ENCODE measurements around the gene RUFY3.
"Not testable (repeated sequence)": the region's sequence is repeated elsewhere in the genome, so short reads cannot be mapped to it uniquely, and the experiment has no call there.

The RUFY3 gene

GRCh38 chr4:70725633-70726032 is 3.9 kb downstream of the RUFY3 start:
- Histone ChIP-seq H3K4me2 (ENCODE audit: low read depth, low read length) (no peak overlapping the region), H3K27me3 (replicated peaks; ENCODE audit: insufficient read depth, low read length) (no peaks in the 10 kb centered on the region), H3K9me2 (replicated peaks; ENCODE audit: insufficient read depth, low read length) (no peaks in the 10 kb centered on the region; the same call in 1 of the 2 replicates), H3K79me2 (ENCODE audit: low read length) (peaks cover 71% of the 10 kb centered on the region), H4K20me1 (ENCODE audit: insufficient read depth, low read length) (no peaks in the 10 kb centered on the region; the same call in 1 of the 2 replicates), H3F3A (ENCODE audit: insufficient read depth, low read length) (peaks cover 1% of the 10 kb centered on the region; the same call in 1 of the 2 replicates), H3K4me3 (ENCODE audit: low read length) (no peak overlapping the region), H3K27ac (ENCODE audit: low read length) (no peak overlapping the region), H3K9me3 (replicated peaks; ENCODE audit: insufficient read depth, low read length) (no peaks in the 10 kb centered on the region), H2AFZ (ENCODE audit: low read length) (no peak overlapping the region), H3K4me1 (ENCODE audit: low read length) (peaks cover 3% of the 10 kb centered on the region), H3K9ac (ENCODE audit: low read length) (no peak overlapping the region), H3K36me3 (replicated peaks; ENCODE audit: insufficient read depth, low read length) (no peaks in the 10 kb centered on the region)
- TF ChIP-seq CTCF (IDR thresholded peaks at IDR 0.05; ENCODE audit: low read length) (no peak), EZH2phosphoT487 (IDR thresholded peaks at IDR 0.05; ENCODE audit: low read length) (no peak), EZH2 (optimal IDR thresholded peaks at IDR 0.05; ENCODE audit: low read depth, low read length) (no peak)
- DNase-seq, result no peak

GRCh38 chr4:70726515-70726914 is 4.8 kb downstream of the RUFY3 start:
- not testable (repeated sequence) for H3K9me2 ChIP-seq (replicated peaks; ENCODE audit: insufficient read depth, low read length); H3K27ac ChIP-seq (ENCODE audit: low read length); H2AFZ ChIP-seq (ENCODE audit: low read length); H3K9ac ChIP-seq (ENCODE audit: low read length); H3K4me3 ChIP-seq (ENCODE audit: low read length); H3K27me3 ChIP-seq (replicated peaks; ENCODE audit: insufficient read depth, low read length); H3K4me1 ChIP-seq (ENCODE audit: low read length); DNase-seq; H3K4me2 ChIP-seq (ENCODE audit: low read depth, low read length); H3K36me3 ChIP-seq (replicated peaks; ENCODE audit: insufficient read depth, low read length); H3F3A ChIP-seq (ENCODE audit: insufficient read depth, low read length); H3K9me3 ChIP-seq (replicated peaks; ENCODE audit: insufficient read depth, low read length); H4K20me1 ChIP-seq (ENCODE audit: insufficient read depth, low read length)
- peaks cover 71% of the 10 kb centered on the region for H3K79me2 ChIP-seq (ENCODE audit: low read length)

- H4K20me1 ChIP-seq (ENCODE audit: insufficient read depth, low read length), result no peaks in the 10 kb centered on the region; the same call in 1 of the 2 replicates
- no peaks in the 10 kb centered on the region; the same call in 1 of the 2 replicates for H3K9me2 ChIP-seq (replicated peaks; ENCODE audit: insufficient read depth, low read length)
- no peak overlapping the region for H3K4me2 ChIP-seq (ENCODE audit: low read depth, low read length)
- no peaks in the 10 kb centered on the region for H3K9me3 ChIP-seq (replicated peaks; ENCODE audit: insufficient read depth, low read length)
- H3K79me2 ChIP-seq (ENCODE audit: low read length), result peaks cover 66% of the 10 kb centered on the region
- no peak overlapping the region for H3K9ac ChIP-seq (ENCODE audit: low read length)
- peaks cover 17% of the 10 kb centered on the region for H3K4me1 ChIP-seq (ENCODE audit: low read length)
- no peak for DNase-seq
- no peak overlapping the region for H3K4me3 ChIP-seq (ENCODE audit: low read length)
- H3K36me3 ChIP-seq (replicated peaks; ENCODE audit: insufficient read depth, low read length), result no peaks in the 10 kb centered on the region
- no peaks in the 10 kb centered on the region for H3K27me3 ChIP-seq (replicated peaks; ENCODE audit: insufficient read depth, low read length)
- H3K27ac ChIP-seq (ENCODE audit: low read length), result no peak overlapping the region
- no peak for TF ChIP-seq CTCF (IDR thresholded peaks at IDR 0.05; ENCODE audit: low read length)
- TF ChIP-seq EZH2 (optimal IDR thresholded peaks at IDR 0.05; ENCODE audit: low read depth, low read length), result no peak
- no peak for TF ChIP-seq EZH2phosphoT487 (IDR thresholded peaks at IDR 0.05; ENCODE audit: low read length)
- peaks cover 10% of the 10 kb centered on the region for H3F3A ChIP-seq (ENCODE audit: insufficient read depth, low read length)
- H2AFZ ChIP-seq (ENCODE audit: low read length), result no peak overlapping the region
Observed at GRCh38 chr4:70728091-70728490, 6.3 kb downstream of the RUFY3 start.

DNA sequence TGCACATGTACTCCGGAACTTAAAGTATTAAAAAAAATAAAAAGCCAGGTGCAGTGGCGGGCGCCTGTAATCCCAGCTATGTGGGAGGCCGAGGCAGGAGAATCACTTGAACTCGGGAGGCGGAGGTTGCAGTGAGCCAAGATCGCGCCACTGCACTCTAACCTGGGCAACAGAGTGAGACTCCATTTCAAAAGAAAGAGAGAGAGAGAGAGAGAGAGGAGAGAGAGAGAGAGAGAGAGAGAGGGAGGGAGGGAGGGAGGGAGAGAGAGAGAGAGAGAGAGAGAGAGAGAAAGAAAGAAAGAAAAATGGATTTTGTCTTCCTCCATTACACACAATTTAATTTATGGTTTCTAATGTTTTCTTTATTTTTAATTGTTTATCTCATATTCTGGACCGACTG is 11.1 kb downstream of the RUFY3 start:
- not testable (repeated sequence) for H3K4me3 ChIP-seq (ENCODE audit: low read length); H3K9ac ChIP-seq (ENCODE audit: low read length); DNase-seq; H3K4me2 ChIP-seq (ENCODE audit: low read depth, low read length); H3K36me3 ChIP-seq (replicated peaks; ENCODE audit: insufficient read depth, low read length); H3K27me3 ChIP-seq (replicated peaks; ENCODE audit: insufficient read depth, low read length); H3K9me2 ChIP-seq (replicated peaks; ENCODE audit: insufficient read depth, low read length); H2AFZ ChIP-seq (ENCODE audit: low read length); H4K20me1 ChIP-seq (ENCODE audit: insufficient read depth, low read length); H3K9me3 ChIP-seq (replicated peaks; ENCODE audit: insufficient read depth, low read length); H3K27ac ChIP-seq (ENCODE audit: low read length)
- peaks cover 53% of the 10 kb centered on the region for H3K79me2 ChIP-seq (ENCODE audit: low read length)
- peaks cover 32% of the 10 kb centered on the region for H3F3A ChIP-seq (ENCODE audit: insufficient read depth, low read length)
- H3K4me1 ChIP-seq (ENCODE audit: low read length), result peaks cover 45% of the 10 kb centered on the region
